Fibroblast of skin of scalp (primary cell): ENCODE results near the gene FANCC.

Experiments
- DNase-seq: peaks from one replicate; pipeline ENCODE4 v3.0.0-alpha.2; 2013

FANCC gene

GRCh38 chr9:95189251-95190098, 128.0 kb downstream of the FANCC start:
- peak; percentile 74 for DNase-seq

GRCh38 chr9:95188459-95188858, 129.1 kb downstream of the FANCC start:
- DNase-seq = no peak

GRCh38 chr9:95185956-95186355, 131.6 kb downstream of the FANCC start:
- DNase-seq = no peak

- DNase-seq = peak; percentile 40
Measured at GRCh38 chr9:95182854-95183563, 134.5 kb downstream of the FANCC start.

GRCh38 chr9:95181835-95182234, 135.7 kb downstream of the FANCC start:
- no peak for DNase-seq

- DNase-seq = no peak
Measured at GRCh38 chr9:95181226-95181818, 136.2 kb downstream of the FANCC start.

GRCh38 chr9:95177617-95178016, 139.9 kb downstream of the FANCC start:
- DNase-seq = no peak

GRCh38 chr9:95176755-95177319, 140.7 kb downstream of the FANCC start:
- DNase-seq = no peak

GRCh38 chr9:95175523-95175922, 142.0 kb downstream of the FANCC start:
- no peak for DNase-seq

GRCh38 chr9:95174038-95174437, 143.5 kb downstream of the FANCC start:
- DNase-seq = no peak

- DNase-seq = peak; percentile 7
Measured at GRCh38 chr9:95171596-95171995, 145.9 kb downstream of the FANCC start.

GRCh38 chr9:95171001-95171400, 146.5 kb downstream of the FANCC start:
- peak; percentile 60 for DNase-seq

GRCh38 chr9:95167998-95168397, 149.5 kb downstream of the FANCC start:
- DNase-seq = peak; percentile 87

GRCh38 chr9:95165004-95165403, 152.5 kb downstream of the FANCC start:
- DNase-seq = no peak

GRCh38 chr9:95157481-95158151, 159.9 kb downstream of the FANCC start:
- peak; percentile 86 for DNase-seq

GRCh38 chr9:95156074-95156473, 161.4 kb downstream of the FANCC start:
- DNase-seq = no peak

- no peak for DNase-seq
Measured at GRCh38 chr9:95155220-95155619, 162.3 kb downstream of the FANCC start.

GRCh38 chr9:95150903-95151302, 166.6 kb downstream of the FANCC start:
- DNase-seq = no peak

GRCh38 chr9:95148208-95148520, 169.3 kb downstream of the FANCC start:
- no peak for DNase-seq

GRCh38 chr9:95147452-95148207, 169.9 kb downstream of the FANCC start:
- DNase-seq = peak; percentile 40

GRCh38 chr9:95143591-95144561, 173.6 kb downstream of the FANCC start:
- DNase-seq = peak; percentile 54
